Liver (tissue), 9 donors: ENCODE data around the gene MTHFD1L. TPM values are rescaled to one million over a fixed set of nuclear protein-coding genes. Genes with fewer than 3 reads are reported as not detected.
"Not testable (repeated sequence)": the region's sequence is repeated elsewhere in the genome, so short reads cannot be mapped to it uniquely, and the experiment has no call there.

Source experiments
- DNase-seq: peaks from one replicate; pipeline ENCODE4 v3.0.0-alpha.2; 2017; ENCODE audit warnings: low spot score
- H3K27ac ChIP-seq, 2 donors: one replicate each; pipeline ENCODE4 v1.7.0; 2013; ENCODE audit warnings: inconsistent platforms in 2 of 2, low read length in 2 of 2, control low read depth in 1 of 2, low read depth in 1 of 2, mild to moderate bottlenecking in 1 of 2
- H3K27me3 ChIP-seq, 4 donors: one replicate each; pipeline versions ENCODE4 v1.6.1 to v1.7.0; 2013; ENCODE audit warnings: low read length in 3 of 4, inconsistent platforms in 1 of 4, mild to moderate bottlenecking in 1 of 4, moderate library complexity in 1 of 4; ENCODE audit not compliant: control insufficient read depth in 4 of 4, insufficient read depth in 4 of 4
- H3K36me3 ChIP-seq, 4 donors: one replicate each; pipeline versions ENCODE4 v1.6.1 to v1.7.0; 2013; ENCODE audit warnings: low read length in 3 of 4, mild to moderate bottlenecking in 3 of 4, low read depth in 1 of 4, moderate library complexity in 1 of 4; ENCODE audit not compliant: control insufficient read depth in 4 of 4, insufficient read depth in 3 of 4
- H3K4me1 ChIP-seq, 4 donors: one replicate each; pipeline versions ENCODE4 v1.6.1 to v1.7.0; 2013; ENCODE audit warnings: low read length in 3 of 4, mild to moderate bottlenecking in 3 of 4, moderate library complexity in 1 of 4; ENCODE audit not compliant: control insufficient read depth in 4 of 4, insufficient read depth in 4 of 4
- H3K4me3 ChIP-seq, 3 donors: one replicate each; pipeline versions ENCODE4 v1.6.1 to v1.7.0; 2013; ENCODE audit warnings: low read length in 3 of 3, control low read depth in 1 of 3, low read depth in 1 of 3, mild to moderate bottlenecking in 1 of 3
- H3K9ac ChIP-seq, 2 donors: one replicate each; pipeline ENCODE4 v1.7.0; 2013; ENCODE audit warnings: low read length in 2 of 2, mild to moderate bottlenecking in 2 of 2, moderate library complexity in 2 of 2, control low read depth in 1 of 2, low read depth in 1 of 2
- H3K9me3 ChIP-seq, 4 donors: one replicate each; pipeline versions ENCODE4 v1.6.1 to v1.7.0; 2013; ENCODE audit warnings: low read length in 3 of 4; ENCODE audit not compliant: control insufficient read depth in 4 of 4
- EGR1 ChIP-seq, 2 donors: IDR thresholded peaks; 2 replicates each; pipeline ENCODE4 v1.6.1; 2016 to 2018; ENCODE audit warnings: antibody characterized with exemption in 2 of 2, low read depth in 2 of 2
- FOXA1 ChIP-seq: IDR thresholded peaks from 2 replicates; pipeline ENCODE4 v1.6.1; 2016; ENCODE audit warnings: antibody characterized with exemption
- FOXA2 ChIP-seq: IDR thresholded peaks from 2 replicates; pipeline ENCODE4 v1.6.1; 2016; ENCODE audit warnings: antibody characterized with exemption
- GABPA ChIP-seq, 2 donors: IDR thresholded peaks in 1 of 2; conservative IDR thresholded peaks in 1 of 2; 2 replicates each; pipeline ENCODE4 v1.6.1; 2016; ENCODE audit warnings: antibody characterized with exemption in 2 of 2, mild to moderate bottlenecking in 1 of 2, moderate library complexity in 1 of 2
- HNF4A ChIP-seq, 2 donors: conservative IDR thresholded peaks; 2 replicates each; pipeline ENCODE4 v1.6.1; 2016; ENCODE audit warnings: antibody characterized with exemption in 2 of 2, mild to moderate bottlenecking in 2 of 2
- HNF4G ChIP-seq: IDR thresholded peaks from 2 replicates; pipeline ENCODE4 v1.6.1; 2016; ENCODE audit warnings: antibody characterized with exemption
- JUND ChIP-seq, 2 donors: IDR thresholded peaks; 2 replicates each; pipeline ENCODE4 v1.6.1; 2016; ENCODE audit warnings: antibody characterized with exemption in 2 of 2
- NR2F2 ChIP-seq: IDR thresholded peaks from 2 replicates; pipeline ENCODE4 v1.6.1; 2016; ENCODE audit warnings: antibody characterized with exemption
- RAD21 ChIP-seq, 2 donors: IDR thresholded peaks; 2 replicates each; pipeline ENCODE4 v1.6.1; 2016; ENCODE audit warnings: antibody characterized with exemption in 2 of 2, mild to moderate bottlenecking in 2 of 2
- RXRA ChIP-seq, 2 donors: IDR thresholded peaks; 2 replicates each; pipeline ENCODE4 v1.6.1; 2017 to 2018; ENCODE audit warnings: antibody characterized with exemption in 2 of 2, mild to moderate bottlenecking in 1 of 2
- SP1 ChIP-seq: IDR thresholded peaks from 2 replicates; pipeline ENCODE4 v1.6.1; 2018; ENCODE audit warnings: antibody characterized with exemption, mild to moderate bottlenecking
- TAF1 ChIP-seq: conservative IDR thresholded peaks from 2 replicates; pipeline ENCODE4 v1.6.1; 2016; ENCODE audit warnings: antibody characterized with exemption, mild to moderate bottlenecking
- YY1 ChIP-seq: IDR thresholded peaks from 2 replicates; pipeline ENCODE4 v1.6.1; 2016; ENCODE audit warnings: antibody characterized with exemption, mild to moderate bottlenecking
- WGBS: extraction: QIAGEN DNeasy Blood & Tissue Kit; methylation state at CpG from one replicate; pipeline ENCODE4 v1.1.7; 2013; 5-methylcytosine and 5-hydroxymethylcytosine counted together
- polyA plus RNA-seq, 2 donors: library from polyadenylated mRNA; stranded (reverse) in 1 of 2; unstranded in 1 of 2; fragments of 200-250 nt in 1 of 2; fragments of >200 nt in 1 of 2; fragmentation: Nextera tagmentation in 1 of 2; extraction: Ambion mirVana in 1 of 2; gene quantifications; one replicate each; pipeline versions ENCODE4 v1.2.1 to v1.2.3, GENCODE V29; 2013 to 2015
- total RNA-seq, 2 donors: library from RNA; depleted of rRNA; stranded (reverse); fragments of >200 nt; gene quantifications; one replicate each; pipeline ENCODE4 v1.2.3, GENCODE V29; 2014
- TF ChIP-seq, protein P1 (sequence below): IDR thresholded peaks from 2 replicates; pipeline ENCODE4 v1.6.1; 2016; ENCODE audit warnings: antibody characterized with exemption, mild to moderate bottlenecking
- TF ChIP-seq, protein P2 (sequence below): IDR thresholded peaks from 2 replicates; pipeline ENCODE4 v1.6.1; 2016; ENCODE audit warnings: antibody characterized with exemption
- TF ChIP-seq, protein P3 (sequence below): IDR thresholded peaks from 2 replicates; pipeline ENCODE4 v1.6.1; 2016; ENCODE audit warnings: antibody characterized with exemption
- TF ChIP-seq, protein P4 (sequence below): IDR thresholded peaks from 2 replicates; pipeline ENCODE4 v1.6.1; 2016; ENCODE audit warnings: antibody characterized with exemption
- TF ChIP-seq, protein P5 (sequence below): fragments of 150-350 bp; IDR thresholded peaks from 2 replicates; pipeline ENCODE4 v1.5.1; 2017; ENCODE audit warnings: improper control_type of control experiment, low read depth, low read length; ENCODE audit not compliant: missing input control
- donor health status: healthy.
- donor health status: healthy.
- donor health status: healthy.
- donor health status: healthy.
- donor health status: healthy.

MTHFD1L gene
- total and polyA plus RNA-seq, 4 donors: 2.0 to 7.7 (median 2.8) TPM

DNA sequence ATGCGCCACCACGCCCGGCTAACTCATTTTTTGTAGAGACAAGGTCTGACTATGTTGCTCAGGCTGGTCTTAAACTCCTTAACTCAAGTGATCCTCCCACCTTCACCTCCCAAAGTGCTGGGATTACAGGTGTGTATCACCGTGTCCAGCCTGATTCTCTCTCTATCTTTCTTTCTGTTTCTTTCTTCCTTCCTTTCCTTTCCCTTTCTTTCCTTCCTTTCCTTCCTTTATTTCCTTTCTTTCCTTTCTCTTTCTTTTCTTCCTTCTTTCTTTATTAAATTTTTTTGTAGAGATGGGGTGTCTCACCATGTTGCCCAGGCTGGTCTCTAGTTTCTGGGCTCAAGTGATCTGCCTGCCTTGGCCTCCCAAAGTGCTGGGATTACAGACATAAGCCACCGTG is 38.7 kb upstream of the MTHFD1L start (continued):
- TF ChIP-seq, protein P1, sequence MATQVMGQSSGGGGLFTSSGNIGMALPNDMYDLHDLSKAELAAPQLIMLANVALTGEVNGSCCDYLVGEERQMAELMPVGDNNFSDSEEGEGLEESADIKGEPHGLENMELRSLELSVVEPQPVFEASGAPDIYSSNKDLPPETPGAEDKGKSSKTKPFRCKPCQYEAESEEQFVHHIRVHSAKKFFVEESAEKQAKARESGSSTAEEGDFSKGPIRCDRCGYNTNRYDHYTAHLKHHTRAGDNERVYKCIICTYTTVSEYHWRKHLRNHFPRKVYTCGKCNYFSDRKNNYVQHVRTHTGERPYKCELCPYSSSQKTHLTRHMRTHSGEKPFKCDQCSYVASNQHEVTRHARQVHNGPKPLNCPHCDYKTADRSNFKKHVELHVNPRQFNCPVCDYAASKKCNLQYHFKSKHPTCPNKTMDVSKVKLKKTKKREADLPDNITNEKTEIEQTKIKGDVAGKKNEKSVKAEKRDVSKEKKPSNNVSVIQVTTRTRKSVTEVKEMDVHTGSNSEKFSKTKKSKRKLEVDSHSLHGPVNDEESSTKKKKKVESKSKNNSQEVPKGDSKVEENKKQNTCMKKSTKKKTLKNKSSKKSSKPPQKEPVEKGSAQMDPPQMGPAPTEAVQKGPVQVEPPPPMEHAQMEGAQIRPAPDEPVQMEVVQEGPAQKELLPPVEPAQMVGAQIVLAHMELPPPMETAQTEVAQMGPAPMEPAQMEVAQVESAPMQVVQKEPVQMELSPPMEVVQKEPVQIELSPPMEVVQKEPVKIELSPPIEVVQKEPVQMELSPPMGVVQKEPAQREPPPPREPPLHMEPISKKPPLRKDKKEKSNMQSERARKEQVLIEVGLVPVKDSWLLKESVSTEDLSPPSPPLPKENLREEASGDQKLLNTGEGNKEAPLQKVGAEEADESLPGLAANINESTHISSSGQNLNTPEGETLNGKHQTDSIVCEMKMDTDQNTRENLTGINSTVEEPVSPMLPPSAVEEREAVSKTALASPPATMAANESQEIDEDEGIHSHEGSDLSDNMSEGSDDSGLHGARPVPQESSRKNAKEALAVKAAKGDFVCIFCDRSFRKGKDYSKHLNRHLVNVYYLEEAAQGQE: no peak
- TF ChIP-seq HNF4G: no peak
- no peak for TF ChIP-seq HNF4A (conservative IDR thresholded peaks at IDR 0.05)
- TF ChIP-seq JUND (IDR thresholded peaks at IDR 0.05): no peak
- no peak for TF ChIP-seq RXRA (IDR thresholded peaks at IDR 0.05)

DNA sequence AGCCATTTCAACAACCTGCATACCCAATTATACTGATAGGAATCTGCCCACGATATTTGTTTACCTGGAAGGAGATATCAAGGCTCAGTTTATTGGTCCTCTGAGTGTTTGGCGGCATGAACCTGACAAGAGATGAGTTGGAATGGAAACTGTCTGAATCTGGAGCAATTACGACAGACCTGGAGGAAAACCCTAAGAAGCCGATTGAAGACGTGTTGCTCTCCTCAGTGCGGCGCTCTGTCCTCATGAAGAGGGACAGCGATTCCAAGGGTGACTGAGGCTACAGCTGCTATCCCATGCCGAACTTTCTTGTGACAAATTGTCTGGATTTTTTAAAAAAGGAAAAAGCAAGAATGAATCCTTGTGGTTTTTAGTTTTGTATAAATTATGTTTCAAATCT is 37.4 kb upstream of the MTHFD1L start:
- not testable (repeated sequence) for H3K4me3 ChIP-seq, H3K9ac ChIP-seq, H3K4me1 ChIP-seq, H3K27ac ChIP-seq, H3K9me3 ChIP-seq, DNase-seq, H3K27me3 ChIP-seq
- 92% methylated on average over 9 of the region's 9 CpGs for WGBS
- H3K36me3 ChIP-seq: peaks cover 7 to 17% (median 14%) of the 10 kb centered on the region in 4 donors

DNA sequence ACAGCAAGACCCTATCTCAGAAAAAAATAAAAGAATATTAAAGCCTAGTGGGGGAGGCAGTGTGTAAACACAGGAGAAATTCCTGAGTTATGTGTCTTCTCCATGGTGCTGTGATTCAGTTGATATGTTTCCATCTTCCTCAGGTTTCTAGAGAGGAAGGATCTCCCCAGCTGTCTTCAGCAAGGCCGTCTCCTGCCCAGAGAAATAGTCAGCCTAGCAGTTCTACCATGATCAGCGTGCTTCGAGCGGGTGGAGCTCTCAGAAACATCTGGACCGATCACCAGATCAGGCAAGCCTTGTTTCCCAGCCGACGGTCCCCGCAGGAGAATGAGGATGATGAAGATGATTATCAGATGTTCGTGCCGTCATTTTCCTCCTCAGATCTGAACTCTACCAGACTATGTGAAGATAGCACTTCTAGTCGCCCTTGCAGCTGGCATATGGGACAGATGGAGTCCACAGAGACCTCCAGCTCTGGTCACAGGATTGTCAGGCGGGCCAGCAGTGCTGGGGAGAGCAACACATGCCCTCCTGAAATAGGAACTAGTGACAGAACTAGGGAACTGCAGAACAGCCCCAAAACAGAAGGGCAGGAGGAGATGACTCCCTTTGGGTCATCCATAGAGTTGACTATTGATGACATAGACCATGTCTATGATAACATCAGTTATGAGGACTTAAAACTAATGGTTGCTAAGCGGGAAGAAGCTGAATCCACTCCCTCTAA is 34.9 kb upstream of the MTHFD1L start:
- H3K9me3 ChIP-seq: no peaks in the 10 kb centered on the region
- no peak for DNase-seq
- H3K36me3 ChIP-seq: peaks cover 7 to 17% (median 10%) of the 10 kb centered on the region in 4 donors
- no peak for TF ChIP-seq YY1
- TF ChIP-seq, protein P2, sequence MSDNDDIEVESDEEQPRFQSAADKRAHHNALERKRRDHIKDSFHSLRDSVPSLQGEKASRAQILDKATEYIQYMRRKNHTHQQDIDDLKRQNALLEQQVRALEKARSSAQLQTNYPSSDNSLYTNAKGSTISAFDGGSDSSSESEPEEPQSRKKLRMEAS: no peak
- TF ChIP-seq FOXA1: no peak
- no peak for TF ChIP-seq FOXA2
- TF ChIP-seq, protein P3, sequence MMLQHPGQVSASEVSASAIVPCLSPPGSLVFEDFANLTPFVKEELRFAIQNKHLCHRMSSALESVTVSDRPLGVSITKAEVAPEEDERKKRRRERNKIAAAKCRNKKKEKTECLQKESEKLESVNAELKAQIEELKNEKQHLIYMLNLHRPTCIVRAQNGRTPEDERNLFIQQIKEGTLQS: no peak
- TF ChIP-seq SP1: no peak
- TF ChIP-seq RXRA (IDR thresholded peaks at IDR 0.05): no peak
- TF ChIP-seq, protein P1: no peak
- no peak for TF ChIP-seq RAD21 (IDR thresholded peaks at IDR 0.05)
- TF ChIP-seq TAF1: no peak
- no peak for TF ChIP-seq HNF4A (conservative IDR thresholded peaks at IDR 0.05)
- TF ChIP-seq HNF4G: no peak
- TF ChIP-seq EGR1 (IDR thresholded peaks at IDR 0.05; ENCODE audit: low read depth in 2 of 2): no peak
- TF ChIP-seq JUND (IDR thresholded peaks at IDR 0.05): no peak
- TF ChIP-seq, protein P4, sequence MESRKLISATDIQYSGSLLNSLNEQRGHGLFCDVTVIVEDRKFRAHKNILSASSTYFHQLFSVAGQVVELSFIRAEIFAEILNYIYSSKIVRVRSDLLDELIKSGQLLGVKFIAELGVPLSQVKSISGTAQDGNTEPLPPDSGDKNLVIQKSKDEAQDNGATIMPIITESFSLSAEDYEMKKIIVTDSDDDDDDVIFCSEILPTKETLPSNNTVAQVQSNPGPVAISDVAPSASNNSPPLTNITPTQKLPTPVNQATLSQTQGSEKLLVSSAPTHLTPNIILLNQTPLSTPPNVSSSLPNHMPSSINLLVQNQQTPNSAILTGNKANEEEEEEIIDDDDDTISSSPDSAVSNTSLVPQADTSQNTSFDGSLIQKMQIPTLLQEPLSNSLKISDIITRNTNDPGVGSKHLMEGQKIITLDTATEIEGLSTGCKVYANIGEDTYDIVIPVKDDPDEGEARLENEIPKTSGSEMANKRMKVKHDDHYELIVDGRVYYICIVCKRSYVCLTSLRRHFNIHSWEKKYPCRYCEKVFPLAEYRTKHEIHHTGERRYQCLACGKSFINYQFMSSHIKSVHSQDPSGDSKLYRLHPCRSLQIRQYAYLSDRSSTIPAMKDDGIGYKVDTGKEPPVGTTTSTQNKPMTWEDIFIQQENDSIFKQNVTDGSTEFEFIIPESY: no peak
- no peak for TF ChIP-seq GABPA (IDR thresholded peaks at IDR 0.05 in 1 of 2, conservative IDR thresholded peaks at IDR 0.05 in 1 of 2)
- TF ChIP-seq, protein P5, sequence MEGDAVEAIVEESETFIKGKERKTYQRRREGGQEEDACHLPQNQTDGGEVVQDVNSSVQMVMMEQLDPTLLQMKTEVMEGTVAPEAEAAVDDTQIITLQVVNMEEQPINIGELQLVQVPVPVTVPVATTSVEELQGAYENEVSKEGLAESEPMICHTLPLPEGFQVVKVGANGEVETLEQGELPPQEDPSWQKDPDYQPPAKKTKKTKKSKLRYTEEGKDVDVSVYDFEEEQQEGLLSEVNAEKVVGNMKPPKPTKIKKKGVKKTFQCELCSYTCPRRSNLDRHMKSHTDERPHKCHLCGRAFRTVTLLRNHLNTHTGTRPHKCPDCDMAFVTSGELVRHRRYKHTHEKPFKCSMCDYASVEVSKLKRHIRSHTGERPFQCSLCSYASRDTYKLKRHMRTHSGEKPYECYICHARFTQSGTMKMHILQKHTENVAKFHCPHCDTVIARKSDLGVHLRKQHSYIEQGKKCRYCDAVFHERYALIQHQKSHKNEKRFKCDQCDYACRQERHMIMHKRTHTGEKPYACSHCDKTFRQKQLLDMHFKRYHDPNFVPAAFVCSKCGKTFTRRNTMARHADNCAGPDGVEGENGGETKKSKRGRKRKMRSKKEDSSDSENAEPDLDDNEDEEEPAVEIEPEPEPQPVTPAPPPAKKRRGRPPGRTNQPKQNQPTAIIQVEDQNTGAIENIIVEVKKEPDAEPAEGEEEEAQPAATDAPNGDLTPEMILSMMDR: no peak
- no peak for TF ChIP-seq NR2F2
- H3K27me3 ChIP-seq: no peaks in the 10 kb centered on the region
- H3K4me3 ChIP-seq: no peak overlapping the region
- WGBS: 93% methylated on average over 13 of the region's 13 CpGs
- H3K27ac ChIP-seq: no peak overlapping the region
- H3K9ac ChIP-seq: no peak overlapping the region
- no peaks in the 10 kb centered on the region for H3K4me1 ChIP-seq
